Measurements from ENCODE around the gene FKBP5.

DNA sequence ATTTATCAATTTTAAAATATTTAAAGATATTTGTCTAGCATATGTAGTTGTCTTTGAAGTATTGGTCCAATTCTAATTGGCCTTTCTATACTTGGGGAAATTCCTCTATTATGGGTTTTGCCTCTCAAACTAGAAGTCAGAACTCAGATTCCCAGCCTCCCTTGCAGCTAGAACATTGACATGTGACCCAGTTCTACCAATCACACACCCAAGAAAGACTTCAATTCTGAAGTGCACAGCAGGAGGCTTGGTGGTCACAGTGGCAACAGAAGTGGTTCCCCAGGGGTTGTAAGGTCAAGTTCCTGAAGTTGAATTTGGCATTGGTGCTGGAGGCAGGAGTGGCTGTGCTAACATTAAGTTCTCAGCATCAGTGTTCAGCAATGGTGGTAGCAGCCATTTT lies 14.8 kb upstream of the FKBP5 start:
- TF ChIP-seq CTCF (IDR thresholded peaks at IDR 0.05; ENCODE audit: insufficient read depth, low read length) (no peak), POLR2AphosphoS5 (IDR thresholded peaks at IDR 0.05; ENCODE audit: low read depth) (no peak), GABPA (IDR thresholded peaks at IDR 0.05; ENCODE audit: low read depth) (no peak), SPI1 (IDR thresholded peaks at IDR 0.05; ENCODE audit: borderline replicate concordance, low read depth) (no peak), REST (IDR thresholded peaks at IDR 0.05; ENCODE audit: insufficient replicate concordance, low read depth) (no peak)
